Ascending aorta (tissue), 2 donors: Measurements from ENCODE around the gene CNGB1. TPM values are rescaled to one million over a fixed set of nuclear protein-coding genes. Genes with fewer than 3 reads are reported as not detected.
"Not testable (repeated sequence)": the region's sequence is repeated elsewhere in the genome, so short reads cannot be mapped to it uniquely, and the experiment has no call there.

Experiments
- DNase-seq, 2 donors: peaks; one replicate each; pipeline ENCODE4 v3.0.0-alpha.2; 2019; ENCODE audit warnings: low spot score in 2 of 2
- H3K27ac ChIP-seq, 2 donors: fragments of 200-600 bp; sonication (generic); one replicate each; pipeline ENCODE4 v1.5.1; 2016 to 2017; ENCODE audit warnings: mild to moderate bottlenecking in 1 of 2
- H3K27me3 ChIP-seq: fragments of 200-600 bp; sonication (generic); one replicate; pipeline ENCODE4 v1.5.1; 2017
- H3K36me3 ChIP-seq, 2 donors: fragments of 200-600 bp; sonication (generic); one replicate each; pipeline ENCODE4 v1.5.1; 2016
- H3K4me1 ChIP-seq, 2 donors: fragments of 200-600 bp; sonication (generic); one replicate each; pipeline ENCODE4 v1.5.1; 2016 to 2017; ENCODE audit warnings: mild to moderate bottlenecking in 1 of 2
- H3K4me3 ChIP-seq, 2 donors: fragments of 200-600 bp; sonication (generic); one replicate each; pipeline ENCODE4 v1.5.1; 2016 to 2017; ENCODE audit warnings: mild to moderate bottlenecking in 1 of 2
- H3K9me3 ChIP-seq, 2 donors: fragments of 200-600 bp; sonication (generic); one replicate each; pipeline ENCODE4 v1.5.1; 2016
- intact Hi-C: fragments of 100-400 bp; cut with DNase I; formaldehyde crosslinking; loops from one replicate; pipeline ENCODE4 v1.15.1; 2023
- total RNA-seq: library from RNA; depleted of rRNA; stranded (reverse); fragments of >200 nt; gene quantifications from one replicate; pipeline ENCODE4 v1.1.0, GENCODE V29; 2016
- TF ChIP-seq, protein P1 (sequence below), 3 experiments: fragments of 200-600 bp in 2 of 3; fragments of 450-650 bp in 1 of 3; sonication (generic) in 2 of 3; IDR thresholded peaks; one replicate each; pipeline ENCODE4 v1.5.1; 2016 to 2019; ENCODE audit warnings: antibody characterized with exemption in 3 of 3, mild to moderate bottlenecking in 1 of 3, moderate library complexity in 1 of 3

Gene CNGB1
- total RNA-seq, 1 donor from 2014 or later: not detected

DNA sequence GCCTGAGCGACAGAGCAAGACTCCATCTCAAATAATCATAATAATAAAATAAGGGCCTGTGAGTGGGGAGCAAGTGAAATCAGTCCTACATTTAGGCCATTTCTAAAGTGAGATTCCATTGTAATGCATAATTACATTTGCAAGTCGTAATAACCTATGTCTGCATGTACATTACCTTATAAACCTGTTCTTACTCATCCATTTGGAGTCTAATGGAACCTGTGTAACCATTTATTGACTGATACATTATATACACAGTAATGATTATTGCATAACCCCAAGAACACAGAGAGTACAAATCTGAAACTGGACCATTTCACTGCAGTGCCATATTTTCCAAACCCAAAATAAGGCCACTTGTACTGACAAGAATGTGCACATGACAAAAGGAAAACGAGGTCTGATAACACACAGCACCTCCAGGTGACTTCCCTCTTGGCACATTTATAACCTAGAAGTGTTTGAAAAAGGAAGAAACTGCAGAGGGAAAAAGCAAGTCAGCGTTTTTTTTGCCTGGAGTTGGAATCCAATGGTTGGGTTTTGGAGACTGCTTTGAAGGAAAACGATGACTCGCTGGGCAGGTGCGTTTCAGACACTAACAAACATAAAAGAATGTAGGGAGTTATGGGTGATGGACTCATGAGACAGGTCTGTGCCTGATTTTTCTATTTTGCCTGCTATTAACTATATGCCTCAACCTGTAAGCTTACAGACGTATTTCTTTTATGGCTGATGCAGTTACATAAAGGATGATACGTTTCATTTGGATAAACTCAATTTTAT lies 105.0 kb downstream of the CNGB1 start:
- H3K36me3 ChIP-seq: no peaks in the 10 kb centered on the region
- no peak for DNase-seq
- TF ChIP-seq, protein P1, sequence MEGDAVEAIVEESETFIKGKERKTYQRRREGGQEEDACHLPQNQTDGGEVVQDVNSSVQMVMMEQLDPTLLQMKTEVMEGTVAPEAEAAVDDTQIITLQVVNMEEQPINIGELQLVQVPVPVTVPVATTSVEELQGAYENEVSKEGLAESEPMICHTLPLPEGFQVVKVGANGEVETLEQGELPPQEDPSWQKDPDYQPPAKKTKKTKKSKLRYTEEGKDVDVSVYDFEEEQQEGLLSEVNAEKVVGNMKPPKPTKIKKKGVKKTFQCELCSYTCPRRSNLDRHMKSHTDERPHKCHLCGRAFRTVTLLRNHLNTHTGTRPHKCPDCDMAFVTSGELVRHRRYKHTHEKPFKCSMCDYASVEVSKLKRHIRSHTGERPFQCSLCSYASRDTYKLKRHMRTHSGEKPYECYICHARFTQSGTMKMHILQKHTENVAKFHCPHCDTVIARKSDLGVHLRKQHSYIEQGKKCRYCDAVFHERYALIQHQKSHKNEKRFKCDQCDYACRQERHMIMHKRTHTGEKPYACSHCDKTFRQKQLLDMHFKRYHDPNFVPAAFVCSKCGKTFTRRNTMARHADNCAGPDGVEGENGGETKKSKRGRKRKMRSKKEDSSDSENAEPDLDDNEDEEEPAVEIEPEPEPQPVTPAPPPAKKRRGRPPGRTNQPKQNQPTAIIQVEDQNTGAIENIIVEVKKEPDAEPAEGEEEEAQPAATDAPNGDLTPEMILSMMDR (IDR thresholded peaks at IDR 0.05): no peak
- no peaks in the 10 kb centered on the region for H3K4me1 ChIP-seq
- no peaks in the 10 kb centered on the region for H3K9me3 ChIP-seq
- intact Hi-C loops: no loop called here
- no peaks in the 10 kb centered on the region for H3K27me3 ChIP-seq
- H3K27ac ChIP-seq: no peak overlapping the region
- H3K4me3 ChIP-seq: no peak overlapping the region

DNA sequence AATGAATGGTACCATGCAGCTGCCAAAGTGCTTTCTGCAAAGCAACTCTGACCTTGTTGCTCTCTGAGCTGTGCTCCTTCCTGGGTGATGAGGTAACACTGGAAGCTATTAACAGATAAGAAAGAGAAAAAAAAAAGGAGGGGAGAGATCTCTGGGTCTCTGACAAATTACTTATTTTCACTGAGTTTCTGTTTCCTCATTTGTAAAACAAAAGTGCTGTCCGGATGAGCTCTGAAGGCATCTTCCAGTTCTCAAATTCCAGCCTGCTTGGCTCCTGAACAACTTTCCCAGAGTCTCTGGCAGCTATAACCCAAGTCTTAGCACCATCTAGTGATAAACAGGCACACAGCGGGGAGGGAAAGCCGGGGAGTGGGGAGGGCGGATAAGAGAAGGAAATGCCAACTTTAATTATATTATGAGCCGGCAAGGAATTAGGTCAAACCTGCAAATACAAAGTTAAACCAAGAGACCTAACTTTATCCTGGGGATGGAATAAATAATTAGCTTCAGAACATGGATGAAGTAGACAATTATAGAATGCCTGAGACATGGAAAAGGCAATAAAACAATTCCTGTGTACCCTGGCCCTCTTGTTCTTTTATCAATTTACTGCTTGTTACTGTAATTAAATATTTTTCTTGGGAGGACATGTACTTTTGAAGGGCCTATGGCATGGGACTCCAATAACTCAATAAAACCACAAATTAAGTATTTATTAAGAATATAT lies 107.3 kb downstream of the CNGB1 start:
- peak in 1 of 2 donors; percentile 81 for DNase-seq
- Histone ChIP-seq H3K9me3 (no peaks in the 10 kb centered on the region), H3K36me3 (no peaks in the 10 kb centered on the region), H3K4me1 (no peaks in the 10 kb centered on the region), H3K27ac (no peak overlapping the region), H3K27me3 (no peaks in the 10 kb centered on the region), H3K4me3 (no peak overlapping the region)
- TF ChIP-seq, protein P1 (IDR thresholded peaks at IDR 0.05): peak; percentile 40 to 77 (median 57)
- intact Hi-C loops: loop anchor here (1.0 kb wide), 2 partner anchors 61 to 106 kb away; partner anchors contain the start of gene KIFC3

DNA sequence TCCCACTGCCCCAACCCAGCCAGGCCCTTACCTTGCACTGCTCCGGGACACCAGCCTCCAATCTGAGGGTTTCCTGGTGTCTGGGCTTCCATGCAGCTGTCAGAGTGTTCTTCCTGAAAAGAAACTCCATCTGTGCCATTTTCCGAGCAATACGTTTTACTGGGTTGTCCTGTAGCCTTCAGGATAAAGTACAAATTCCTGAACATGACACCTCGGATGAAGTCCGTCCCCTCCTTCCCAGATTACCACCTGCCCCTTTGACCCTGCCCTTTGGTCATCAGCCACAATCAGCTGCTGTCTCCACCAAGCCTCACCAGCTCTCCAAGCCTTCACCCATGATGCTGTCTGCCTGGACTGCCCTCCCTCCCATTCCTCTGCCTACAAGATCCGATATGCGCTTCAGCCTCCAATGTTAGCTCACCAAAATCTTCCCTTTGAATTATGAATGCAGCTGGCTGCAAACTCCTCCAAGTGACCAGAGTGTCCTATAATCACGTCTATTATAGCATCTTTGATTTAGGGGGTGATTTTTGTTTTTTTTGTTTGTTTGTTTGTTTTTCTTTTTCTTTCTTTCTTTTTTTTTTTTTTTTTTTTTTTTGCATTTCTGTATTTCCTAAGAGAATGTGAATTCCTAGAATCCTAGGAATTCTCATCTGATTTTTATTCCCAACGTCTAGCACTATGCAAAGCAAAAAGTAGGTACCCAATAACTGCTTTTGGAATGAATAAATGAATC lies 108.1 kb downstream of the CNGB1 start:
- no peak overlapping the region for H3K4me3 ChIP-seq
- no peak overlapping the region for H3K27ac ChIP-seq
- H3K27me3 ChIP-seq: no peaks in the 10 kb centered on the region
- H3K36me3 ChIP-seq: no peaks in the 10 kb centered on the region
- no peaks in the 10 kb centered on the region for H3K9me3 ChIP-seq
- TF ChIP-seq, protein P1 (IDR thresholded peaks at IDR 0.05): no peak
- no peak for DNase-seq
- intact Hi-C loops: loop anchor here (1.0 kb wide), 2 partner anchors 61 to 106 kb away; partner anchors contain the start of gene KIFC3
- H3K4me1 ChIP-seq: no peaks in the 10 kb centered on the region

DNA sequence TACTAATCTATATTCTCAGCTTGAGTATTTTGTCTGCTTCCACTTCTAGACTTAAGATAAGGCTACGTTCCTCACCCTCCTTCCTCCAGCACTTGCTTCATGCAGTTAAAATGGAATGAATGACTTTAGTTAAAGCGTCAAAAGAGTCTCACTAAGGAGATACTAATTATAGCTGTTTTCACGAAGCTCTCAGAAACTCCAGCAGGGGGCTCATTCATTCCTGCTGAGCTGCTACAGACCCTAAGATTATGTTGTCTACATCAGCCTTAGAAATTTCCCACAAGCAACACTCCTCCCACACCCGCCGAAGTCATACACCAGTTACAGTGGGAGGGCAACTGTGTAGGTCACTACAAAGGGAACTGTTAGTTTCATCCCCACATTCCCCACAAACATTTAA lies 111.6 kb downstream of the CNGB1 start:
- TF ChIP-seq, protein P1 (IDR thresholded peaks at IDR 0.05): no peak
- intact Hi-C loops: no loop called here
- Histone ChIP-seq H3K36me3 (no peaks in the 10 kb centered on the region), H3K27ac (no peak overlapping the region), H3K9me3 (peaks cover 0 to 6% of the 10 kb centered on the region in 2 donors), H3K4me3 (no peak overlapping the region), H3K4me1 (no peaks in the 10 kb centered on the region), H3K27me3 (no peaks in the 10 kb centered on the region)
- peak in 1 of 2 donors; percentile 47 for DNase-seq

DNA sequence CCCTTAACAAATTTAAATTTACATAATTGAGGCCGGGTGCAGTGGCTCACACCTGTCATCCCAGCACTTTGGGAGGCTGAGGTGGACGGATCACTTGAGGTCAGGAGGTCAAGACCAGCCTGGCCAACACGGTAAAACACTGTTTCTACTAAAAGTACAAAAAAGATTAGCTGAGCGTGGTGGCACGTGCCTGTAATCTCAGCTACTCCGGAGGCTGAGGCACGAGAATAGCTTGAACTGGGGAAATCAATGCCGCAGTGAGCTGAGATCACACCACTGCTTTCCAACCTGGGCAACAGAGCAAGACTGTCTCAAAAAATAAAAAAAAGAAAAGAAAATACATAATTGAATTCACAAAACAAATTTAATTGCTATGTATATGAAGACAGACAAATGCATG lies 112.3 kb downstream of the CNGB1 start:
- DNase-seq: no peak
- no peaks in the 10 kb centered on the region for H3K36me3 ChIP-seq
- peaks cover 0 to 6% of the 10 kb centered on the region in 2 donors for H3K9me3 ChIP-seq
- no peak overlapping the region for H3K4me3 ChIP-seq
- H3K27ac ChIP-seq: no peak overlapping the region
- no peaks in the 10 kb centered on the region for H3K27me3 ChIP-seq
- intact Hi-C loops: no loop called here
- H3K4me1 ChIP-seq: no peaks in the 10 kb centered on the region
- TF ChIP-seq, protein P1 (IDR thresholded peaks at IDR 0.05): no peak

DNA sequence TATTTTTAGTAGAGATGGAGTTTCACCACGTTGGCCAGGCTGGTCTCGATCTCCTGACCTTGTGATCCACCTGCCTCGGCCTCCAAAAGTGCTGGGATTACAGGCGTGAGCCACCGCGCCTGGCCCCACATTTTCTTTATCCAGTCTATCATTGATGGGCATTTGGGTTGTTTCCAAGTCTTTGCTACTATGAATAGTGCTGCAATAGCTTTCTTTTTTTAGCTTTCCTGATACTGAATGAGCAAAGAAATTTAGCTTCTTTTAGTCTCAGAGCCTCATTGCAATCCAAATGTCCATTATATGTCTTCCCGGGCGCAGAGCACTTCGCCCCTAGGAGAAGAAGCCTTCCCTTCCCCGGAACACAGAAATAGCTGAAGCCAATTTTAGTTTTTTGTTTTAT lies 112.9 kb downstream of the CNGB1 start:
- H3K36me3 ChIP-seq, H3K4me3 ChIP-seq, H3K4me1 ChIP-seq, H3K9me3 ChIP-seq, H3K27ac ChIP-seq, intact Hi-C loops, H3K27me3 ChIP-seq: not testable (repeated sequence)
- peak in 1 of 2 donors; percentile 37 for DNase-seq
